Retinal pigment epithelial cell (primary cell): ENCODE results near the gene ADGRG1.

Experiments used
- DNase-seq: peaks from one replicate; pipeline ENCODE4 v3.0.0-alpha.2; 2010; ENCODE audit warnings: low read depth
- H3K4me3 ChIP-seq: 2 replicates; pipeline ENCODE4 v1.5.1; 2011; ENCODE audit warnings: mild to moderate bottlenecking, low read length, control low read depth, moderate library complexity
- TF ChIP-seq, protein P1 (sequence below): conservative IDR thresholded peaks from 2 replicates; pipeline ENCODE4 v1.5.1; 2011; ENCODE audit warnings: low read depth, low read length, control low read depth, inconsistent platforms

The ADGRG1 gene

DNA sequence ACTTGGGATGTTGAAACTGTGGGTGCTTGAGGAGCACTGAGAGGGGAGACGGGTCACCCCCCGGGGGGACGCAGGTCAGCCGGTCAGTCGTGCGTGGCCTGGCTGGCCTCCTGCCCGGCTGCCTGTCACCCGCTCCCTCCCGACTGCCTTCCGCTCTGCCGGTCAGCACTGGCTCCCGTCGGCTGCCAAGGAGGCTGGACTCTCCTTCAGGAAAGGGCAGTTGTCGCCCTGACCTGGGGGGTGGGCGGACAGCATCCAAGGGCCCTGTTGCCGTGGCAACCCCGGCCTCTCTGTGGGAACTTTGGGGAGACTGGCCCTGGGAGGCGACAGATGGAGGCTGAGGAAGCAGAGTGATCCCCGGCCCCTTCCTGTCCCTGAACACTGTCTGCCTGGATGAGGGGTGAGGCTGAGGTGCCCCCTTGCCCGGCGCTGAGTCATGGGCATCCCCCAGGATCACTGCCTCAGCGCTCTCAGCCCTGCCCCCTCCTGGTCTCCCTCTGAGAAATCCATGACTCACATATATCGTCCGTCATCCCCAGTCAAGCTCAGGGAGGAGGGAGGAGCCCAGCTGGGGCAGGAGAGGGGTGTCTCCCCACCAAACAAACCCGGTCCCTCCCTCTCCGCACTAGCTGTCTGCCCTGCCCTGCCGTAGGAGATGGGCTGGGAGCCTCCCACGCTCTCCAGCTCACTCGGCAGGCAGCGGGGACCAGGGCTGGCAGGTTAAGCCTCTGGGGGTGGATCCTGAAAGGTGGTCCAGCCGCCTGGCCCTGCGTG is at the start of gene ADGRG1:
Gene ADGRG1, plus strand, starts transcription at position 623 of the 774 bp plus-strand sequence. CDS start 21,658 bp downstream, outside the sequence.
- peak within 1 kb of the TSS; percentile 38 for H3K4me3 ChIP-seq
- DNase-seq = peak; percentile 87
- TF ChIP-seq, protein P1, sequence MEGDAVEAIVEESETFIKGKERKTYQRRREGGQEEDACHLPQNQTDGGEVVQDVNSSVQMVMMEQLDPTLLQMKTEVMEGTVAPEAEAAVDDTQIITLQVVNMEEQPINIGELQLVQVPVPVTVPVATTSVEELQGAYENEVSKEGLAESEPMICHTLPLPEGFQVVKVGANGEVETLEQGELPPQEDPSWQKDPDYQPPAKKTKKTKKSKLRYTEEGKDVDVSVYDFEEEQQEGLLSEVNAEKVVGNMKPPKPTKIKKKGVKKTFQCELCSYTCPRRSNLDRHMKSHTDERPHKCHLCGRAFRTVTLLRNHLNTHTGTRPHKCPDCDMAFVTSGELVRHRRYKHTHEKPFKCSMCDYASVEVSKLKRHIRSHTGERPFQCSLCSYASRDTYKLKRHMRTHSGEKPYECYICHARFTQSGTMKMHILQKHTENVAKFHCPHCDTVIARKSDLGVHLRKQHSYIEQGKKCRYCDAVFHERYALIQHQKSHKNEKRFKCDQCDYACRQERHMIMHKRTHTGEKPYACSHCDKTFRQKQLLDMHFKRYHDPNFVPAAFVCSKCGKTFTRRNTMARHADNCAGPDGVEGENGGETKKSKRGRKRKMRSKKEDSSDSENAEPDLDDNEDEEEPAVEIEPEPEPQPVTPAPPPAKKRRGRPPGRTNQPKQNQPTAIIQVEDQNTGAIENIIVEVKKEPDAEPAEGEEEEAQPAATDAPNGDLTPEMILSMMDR = peak; percentile 31

DNA sequence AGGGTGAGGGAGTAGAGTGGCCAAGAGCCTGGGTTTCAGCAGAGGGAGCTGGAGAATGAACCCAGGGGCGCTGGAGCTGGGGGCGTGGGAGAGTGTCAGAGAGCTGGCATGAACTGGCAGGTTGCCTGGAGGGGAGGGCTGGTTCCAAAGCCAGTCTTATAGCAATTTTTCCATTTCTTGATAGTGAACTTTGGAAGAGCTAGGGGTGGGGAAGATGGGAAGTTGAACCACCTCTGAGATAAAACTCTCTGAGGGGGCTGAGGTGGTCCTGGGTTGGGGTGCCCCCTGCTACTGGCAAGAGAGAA is 49.1 kb upstream of the ADGRG1 start:
- no peak overlapping the region for H3K4me3 ChIP-seq
- DNase-seq = no peak
- TF ChIP-seq, protein P1 = no peak

DNA sequence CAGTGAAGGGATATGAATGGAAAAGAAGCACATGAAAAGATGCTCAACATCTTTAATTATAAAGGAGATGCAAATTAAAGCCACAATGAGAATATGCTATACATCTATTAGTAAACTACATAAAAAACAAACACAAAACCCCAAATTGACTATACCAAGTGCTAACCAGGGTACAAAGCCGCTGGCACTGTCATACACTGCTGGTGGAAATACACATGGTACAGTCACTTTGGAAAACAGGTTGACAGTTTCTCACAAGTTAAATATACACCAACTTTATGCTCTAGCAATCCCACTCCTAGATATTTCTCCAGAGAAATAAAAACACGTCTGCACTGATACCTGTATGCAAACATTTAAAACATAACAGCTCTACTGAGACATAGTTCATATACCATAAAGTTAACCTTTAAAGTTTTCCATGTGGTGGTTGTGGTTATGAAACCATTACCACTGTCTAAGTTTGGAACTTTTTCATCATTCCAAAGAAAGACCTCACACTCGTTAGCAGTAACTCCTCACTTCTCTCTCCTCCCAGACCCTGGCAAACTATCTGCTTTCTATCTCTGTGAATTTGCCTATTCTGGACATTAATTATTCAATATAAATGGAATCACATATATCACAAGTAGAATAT is 43.3 kb upstream of the ADGRG1 start:
- no peak for DNase-seq
- no peak overlapping the region for H3K4me3 ChIP-seq
- TF ChIP-seq, protein P1 = no peak

DNA sequence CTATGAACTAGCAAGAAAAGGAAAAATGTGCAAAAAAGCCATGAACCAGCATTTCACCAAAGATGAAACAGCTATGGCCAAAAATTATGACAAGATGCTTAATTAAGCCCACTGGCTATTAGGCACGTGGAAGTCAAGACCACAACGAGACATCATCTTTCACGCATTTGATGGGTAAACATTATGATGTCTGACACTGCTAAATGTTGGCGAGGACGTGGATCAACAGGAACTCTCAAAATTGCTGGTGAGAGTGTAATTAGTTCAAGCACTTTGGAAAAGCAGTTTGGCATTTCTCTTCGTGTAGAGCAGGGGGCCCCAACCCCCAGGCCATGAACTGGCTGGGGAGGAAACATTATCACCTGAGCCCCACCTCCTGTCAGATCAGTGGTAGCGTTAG is 39.6 kb upstream of the ADGRG1 start:
- TF ChIP-seq, protein P1 = no peak
- H3K4me3 ChIP-seq = no peak overlapping the region
- DNase-seq = no peak

DNA sequence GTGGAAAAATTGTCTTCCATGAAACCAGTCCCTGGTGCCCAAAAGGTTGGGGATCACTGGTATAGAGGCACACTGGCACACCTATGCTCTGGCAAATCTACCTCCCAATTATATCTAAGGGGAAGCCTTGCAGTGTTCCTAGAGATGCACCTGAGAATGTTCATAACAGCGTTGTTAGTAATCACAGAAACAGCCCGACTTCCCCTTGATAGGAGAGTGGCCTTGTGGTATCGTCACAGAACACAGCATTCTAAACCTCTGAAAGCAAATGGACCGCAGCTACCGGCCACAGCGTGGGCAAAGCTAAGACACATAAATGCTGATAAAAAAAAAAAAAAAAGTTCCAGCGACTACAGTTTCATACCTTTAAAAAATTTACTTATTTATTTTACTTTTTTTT is 39.1 kb upstream of the ADGRG1 start:
- DNase-seq = no peak
- TF ChIP-seq, protein P1 = no peak
- no peak overlapping the region for H3K4me3 ChIP-seq

DNA sequence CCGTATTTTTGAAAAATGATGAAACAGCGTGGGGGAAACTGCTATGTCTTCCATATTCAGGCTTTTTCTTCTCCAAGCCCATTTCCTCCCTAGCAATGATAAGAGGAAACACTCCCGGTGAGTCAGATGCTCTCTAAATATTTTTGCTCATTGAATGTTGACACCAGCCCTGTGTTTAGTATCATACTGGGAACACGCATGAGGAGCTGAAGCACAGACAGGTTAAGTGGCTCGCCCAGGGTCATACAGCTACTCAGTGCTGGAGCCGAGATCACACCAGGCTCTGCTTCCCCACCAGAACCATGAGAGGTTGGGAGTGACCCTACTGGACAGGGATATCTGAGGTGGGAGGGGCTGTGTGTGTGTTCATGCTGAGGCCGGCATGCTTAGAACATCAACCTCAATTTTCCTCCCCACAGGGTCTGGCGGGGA is 37.8 kb upstream of the ADGRG1 start:
- no peak overlapping the region for H3K4me3 ChIP-seq
- no peak for DNase-seq
- TF ChIP-seq, protein P1 = no peak
